Measurements from ENCODE around the gene SPTBN4. TPM values are rescaled to one million over a fixed set of nuclear protein-coding genes. Genes with fewer than 3 reads are reported as not detected.
A peak's percentile ranks its signal among the peaks of the same experiment; 100 is the strongest.
"Not testable (repeated sequence)": the region's sequence is repeated elsewhere in the genome, so short reads cannot be mapped to it uniquely, and the experiment has no call there.

SPTBN4 gene
- total RNA-seq, 6 donors from 2014 or later = 0.33 to 8.4 (median 0.67) TPM

- peaks cover 0 to 18% (median 9%) of the 10 kb centered on the region in 4 donors for H3K27me3 ChIP-seq
- ATAC-seq (ENCODE audit: low FRiP score in 2 of 2) (no peak), DNase-seq (no peak)
- no peaks in the 10 kb centered on the region for H3K9me3 ChIP-seq
- H3K27ac ChIP-seq = no peak overlapping the region
- no peak overlapping the region for H3K4me3 ChIP-seq
- no peaks in the 10 kb centered on the region for H3K4me1 ChIP-seq
- WGBS, 2 donors = 56 to 59% methylated on average over 4 of the region's 4 CpGs
- TF ChIP-seq CTCF (IDR thresholded peaks at IDR 0.05) = no peak
- TF ChIP-seq POLR2AphosphoS5 (IDR thresholded peaks at IDR 0.05) = no peak
- no peak for TF ChIP-seq EP300 (IDR thresholded peaks at IDR 0.05)
- TF ChIP-seq POLR2A (IDR thresholded peaks at IDR 0.05) = no peak
- H3K36me3 ChIP-seq = no peaks in the 10 kb centered on the region
These were observed 95.1 kb downstream of the SPTBN4 start for GRCh38 chr19:40561947-40562346.

- not testable (repeated sequence) for H3K27ac ChIP-seq; H3K9me3 ChIP-seq; H3K4me3 ChIP-seq; H3K36me3 ChIP-seq; DNase-seq; ATAC-seq (ENCODE audit: low FRiP score in 2 of 2)
- peaks cover 0 to 31% (median 21%) of the 10 kb centered on the region in 4 donors for H3K27me3 ChIP-seq
- WGBS, 2 donors = 85 to 88% methylated on average over 1 of the region's 1 CpG
- peaks cover 0 to 12% (median 9%) of the 10 kb centered on the region in 4 donors for H3K4me1 ChIP-seq
These were observed 97.7 kb downstream of the SPTBN4 start for GRCh38 chr19:40564535-40564934.

- H3K4me1 ChIP-seq = peaks cover 4 to 20% (median 12%) of the 10 kb centered on the region in 4 donors
- no peak for TF ChIP-seq CTCF (IDR thresholded peaks at IDR 0.05)
- no peak for TF ChIP-seq POLR2A (IDR thresholded peaks at IDR 0.05)
- TF ChIP-seq POLR2AphosphoS5 (IDR thresholded peaks at IDR 0.05) = no peak
- no peak for TF ChIP-seq EP300 (IDR thresholded peaks at IDR 0.05)
- H3K27ac ChIP-seq = no peak overlapping the region
- WGBS, 2 donors = 68 to 73% methylated on average over 4 to 7 of the region's 7 CpGs
- DNase-seq = no peak
- ATAC-seq (ENCODE audit: low FRiP score in 2 of 2) = no peak
- no peaks in the 10 kb centered on the region for H3K36me3 ChIP-seq
- no peaks in the 10 kb centered on the region for H3K9me3 ChIP-seq
- H3K27me3 ChIP-seq = peaks cover 0 to 31% (median 21%) of the 10 kb centered on the region in 4 donors
- H3K4me3 ChIP-seq = no peak overlapping the region
These were observed 98.6 kb downstream of the SPTBN4 start for GRCh38 chr19:40565355-40565754.

GRCh38 chr19:40565910-40566495 lies 99.2 kb downstream of the SPTBN4 start:
- ATAC-seq (ENCODE audit: low FRiP score in 2 of 2) (no peak), DNase-seq (no peak)
- H3K36me3 ChIP-seq = no peaks in the 10 kb centered on the region
- H3K27me3 ChIP-seq = peaks cover 0 to 31% (median 21%) of the 10 kb centered on the region in 4 donors
- no peak overlapping the region for H3K27ac ChIP-seq
- peaks cover 4 to 21% (median 12%) of the 10 kb centered on the region in 4 donors for H3K4me1 ChIP-seq
- H3K4me3 ChIP-seq = no peak overlapping the region
- 57 to 71% methylated on average over 11 to 14 of the region's 14 CpGs for WGBS, 2 donors
- TF ChIP-seq POLR2A (IDR thresholded peaks at IDR 0.05) = no peak
- TF ChIP-seq CTCF (IDR thresholded peaks at IDR 0.05) = no peak
- TF ChIP-seq EP300 (IDR thresholded peaks at IDR 0.05) = no peak
- no peak for TF ChIP-seq POLR2AphosphoS5 (IDR thresholded peaks at IDR 0.05)
- H3K9me3 ChIP-seq = no peaks in the 10 kb centered on the region

- Histone ChIP-seq H3K27ac (no peak overlapping the region), H3K36me3 (no peaks in the 10 kb centered on the region), H3K27me3 (peaks cover 0 to 31% (median 21%) of the 10 kb centered on the region in 4 donors), H3K4me1 (peaks cover 4 to 21% (median 12%) of the 10 kb centered on the region in 4 donors), H3K9me3 (no peaks in the 10 kb centered on the region), H3K4me3 (peak overlapping the region in 3 of 4 donors; percentile 13 to 34 (median 27))
- ATAC-seq (ENCODE audit: low FRiP score in 2 of 2) (no peak), DNase-seq (no peak)
- TF ChIP-seq POLR2A (IDR thresholded peaks at IDR 0.05) = no peak
- no peak for TF ChIP-seq POLR2AphosphoS5 (IDR thresholded peaks at IDR 0.05)
- TF ChIP-seq EP300 (IDR thresholded peaks at IDR 0.05) = no peak
- TF ChIP-seq CTCF (IDR thresholded peaks at IDR 0.05) = no peak
- WGBS, 2 donors = 24 to 44% methylated on average over 9 to 17 of the region's 20 CpGs
These were observed 100.4 kb downstream of the SPTBN4 start for GRCh38 chr19:40567040-40567749.

All from upper lobe of left lung (tissue), 6 donors.